Upper lobe of left lung (tissue), 4 donors: ENCODE data around the gene CLCNKB.
"Not testable (repeated sequence)": the region's sequence is repeated elsewhere in the genome, so short reads cannot be mapped to it uniquely, and the experiment has no call there.

Experiments used
- CTCF ChIP-seq, 6 experiments: fragments of 450-650 bp in 4 of 6; fragments of 200-600 bp in 2 of 6; sonication (generic) in 2 of 6; IDR thresholded peaks; one replicate each; pipeline ENCODE4 v1.5.1; 2016 to 2019; ENCODE audit warnings: antibody characterized with exemption in 6 of 6
- POLR2A ChIP-seq, 4 donors: fragments of 450-650 bp; IDR thresholded peaks; one replicate each; pipeline ENCODE4 v1.5.1; 2016 to 2017; ENCODE audit warnings: antibody characterized with exemption in 4 of 4, mild to moderate bottlenecking in 2 of 4
- POLR2AphosphoS5 ChIP-seq, 2 donors: sonication (generic); formaldehyde crosslinking; IDR thresholded peaks; one replicate each; pipeline ENCODE4 v1.5.1; 2017; ENCODE audit warnings: antibody characterized with exemption in 2 of 2

- TF ChIP-seq CTCF, POLR2AphosphoS5, POLR2A (IDR thresholded peaks at IDR 0.05): not testable (repeated sequence)
These were observed 10.4 kb upstream of the CLCNKB start for GRCh38 chr1:16033103-16033632.
